ENCODE measurements around the gene SPATA2L.
"Not testable (repeated sequence)": the region's sequence is repeated elsewhere in the genome, so short reads cannot be mapped to it uniquely, and the experiment has no call there.

The SPATA2L gene

DNA sequence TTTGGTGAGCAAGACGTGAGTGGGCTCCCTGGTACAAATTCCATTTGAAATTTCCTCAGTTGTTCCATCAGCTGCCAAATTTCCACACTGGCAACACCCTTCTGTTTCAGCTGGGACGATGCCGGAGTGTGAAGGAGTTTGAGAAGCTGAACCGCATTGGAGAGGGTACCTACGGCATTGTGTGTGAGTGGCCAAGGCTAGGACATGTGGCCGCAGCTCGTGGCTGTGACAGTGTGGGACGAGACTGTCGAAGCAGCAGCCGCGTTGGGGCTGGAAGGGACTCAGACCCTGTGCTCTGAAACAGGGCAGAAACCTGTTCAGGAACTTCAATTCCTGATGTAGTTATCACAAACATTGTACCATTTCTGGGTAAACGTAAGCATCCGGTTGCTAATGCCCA lies 12.4 kb downstream of the SPATA2L start:
- DNase-seq, result no peak

DNA sequence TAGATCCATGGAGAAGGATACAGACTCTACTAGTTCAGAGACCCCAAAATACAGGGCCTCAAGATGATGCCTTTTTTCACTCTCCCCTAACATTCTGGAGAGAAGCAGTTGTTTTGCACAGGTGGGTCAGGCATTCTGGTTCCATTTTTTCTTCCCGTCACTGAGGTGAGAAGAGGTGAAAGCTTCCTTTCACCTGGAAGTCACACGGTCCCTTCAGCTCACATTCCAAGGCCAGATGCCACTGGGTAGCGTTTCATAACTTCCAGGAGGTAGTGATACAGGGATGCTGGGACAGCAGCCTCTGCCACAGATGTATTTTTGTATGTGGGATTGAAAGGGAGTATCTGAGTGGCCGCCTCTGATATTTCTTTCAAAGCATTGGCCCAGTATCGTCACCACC lies 13.1 kb downstream of the SPATA2L start:
- DNase-seq, result no peak

DNA sequence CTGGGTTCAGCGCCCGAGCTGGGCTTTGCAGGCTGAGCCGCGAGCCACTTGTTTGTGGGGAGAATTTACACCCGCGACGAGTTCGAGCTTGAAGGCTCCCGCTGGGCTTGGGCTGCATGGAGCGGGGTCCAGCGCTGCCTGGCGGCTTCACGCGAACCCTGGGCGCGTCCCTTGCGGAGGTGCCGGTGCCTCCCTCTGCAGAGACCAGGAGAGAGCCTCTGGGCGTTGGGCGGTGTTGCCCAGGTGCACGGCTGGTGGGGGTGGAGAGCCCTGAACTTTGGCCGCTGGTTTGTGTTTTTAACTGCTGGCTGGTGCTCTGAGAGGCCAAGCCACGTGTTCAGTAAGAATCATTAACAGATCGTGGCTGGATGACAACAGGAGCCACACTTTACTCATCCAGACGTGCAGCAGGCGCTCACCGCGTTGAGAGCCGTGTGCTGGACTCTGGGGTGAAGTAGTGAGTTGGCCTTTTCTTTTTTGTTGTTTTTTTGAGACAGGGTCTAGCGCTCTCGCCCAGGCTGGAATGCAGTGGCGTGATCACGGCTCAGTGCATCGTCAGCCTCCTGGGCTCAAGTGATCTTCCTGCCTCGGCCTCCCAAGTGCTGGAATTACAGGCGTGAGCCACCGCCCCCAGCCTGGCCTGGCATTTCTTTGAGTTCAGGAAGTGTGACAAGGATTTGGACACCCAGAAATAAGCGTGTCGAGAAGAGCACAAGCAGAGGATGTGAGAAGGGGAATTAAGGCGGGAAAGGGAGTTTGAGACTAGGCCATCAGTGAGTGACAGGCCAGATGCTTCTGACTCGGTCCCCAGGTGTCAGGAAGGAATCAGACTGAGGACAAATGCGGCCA lies 14.2 kb downstream of the SPATA2L start:
- DNase-seq, result no peak

DNA sequence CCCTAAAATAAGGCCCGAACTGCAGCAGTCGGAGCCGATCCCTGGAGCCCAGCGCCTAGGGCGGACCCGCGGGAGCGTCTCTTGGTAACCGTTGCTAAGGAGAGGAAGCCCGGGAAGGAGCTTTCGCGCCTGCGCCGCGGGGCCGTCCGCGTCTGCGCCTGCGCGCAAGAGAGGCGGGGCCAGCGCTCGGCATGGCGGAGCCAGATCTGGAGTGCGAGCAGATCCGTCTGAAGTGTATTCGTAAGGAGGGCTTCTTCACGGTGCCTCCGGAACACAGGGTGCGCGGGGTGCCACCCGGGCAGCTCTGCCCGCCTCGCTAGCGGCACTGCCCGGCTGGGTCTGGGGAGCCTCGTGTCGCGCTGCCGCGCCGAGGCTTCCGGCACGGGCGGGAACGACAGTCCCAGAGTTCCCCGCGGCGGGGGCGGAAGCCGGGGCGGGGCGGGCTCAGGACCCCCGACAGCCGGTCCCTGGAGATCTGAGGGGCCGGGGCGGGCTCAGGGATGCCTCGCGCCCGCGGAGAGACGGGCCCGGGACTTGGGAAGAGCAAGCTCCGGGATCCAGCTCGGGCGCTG lies 14.9 kb downstream of the SPATA2L start, which contains the start of gene CDK10:
CDK10 (plus strand) TSS at position 170 of the 572 bp plus-strand sequence; CDS start at position 192, 22 bp downstream.
- DNase-seq, result peak; percentile 31

DNA sequence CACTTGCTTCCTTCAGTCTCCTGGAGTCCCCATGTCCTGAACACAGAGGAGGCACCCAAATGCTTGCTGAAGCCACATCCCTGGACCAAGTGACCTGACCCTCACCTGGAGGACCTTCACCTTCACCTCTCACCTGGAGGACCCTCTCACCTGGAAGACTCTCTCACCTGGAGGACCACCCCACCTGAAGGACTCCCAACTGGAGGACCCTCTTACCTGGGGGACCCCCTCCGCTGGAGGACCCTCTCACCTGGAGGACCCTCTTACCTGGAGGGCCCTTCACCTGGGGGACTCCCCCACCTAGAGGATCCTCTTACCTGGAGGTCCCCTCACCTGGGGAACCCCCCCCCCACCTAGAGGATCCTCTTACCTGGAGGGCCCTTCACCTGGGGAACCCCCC lies 15.6 kb downstream of the SPATA2L start:
- no peak for DNase-seq

DNA sequence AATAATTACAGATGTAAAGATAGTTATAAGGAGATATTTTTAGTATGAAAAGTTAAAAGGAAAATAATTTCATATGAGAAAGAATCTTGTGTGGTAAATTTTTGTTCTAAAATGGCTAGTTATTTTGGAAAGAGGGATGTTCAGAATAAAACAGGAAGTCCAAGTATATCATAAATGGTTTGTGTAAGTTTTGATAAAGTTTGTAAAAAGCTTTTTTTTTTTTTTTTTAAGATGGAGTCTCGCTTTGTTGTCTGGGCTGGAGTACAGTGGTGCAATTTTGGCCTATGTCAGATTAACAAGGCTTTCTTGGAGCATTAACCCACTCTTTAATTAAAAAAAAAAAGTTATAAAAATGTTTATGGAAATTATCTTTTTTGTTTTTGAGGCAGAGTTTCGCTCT lies 23.2 kb downstream of the SPATA2L start:
- DNase-seq, result no peak

DNA sequence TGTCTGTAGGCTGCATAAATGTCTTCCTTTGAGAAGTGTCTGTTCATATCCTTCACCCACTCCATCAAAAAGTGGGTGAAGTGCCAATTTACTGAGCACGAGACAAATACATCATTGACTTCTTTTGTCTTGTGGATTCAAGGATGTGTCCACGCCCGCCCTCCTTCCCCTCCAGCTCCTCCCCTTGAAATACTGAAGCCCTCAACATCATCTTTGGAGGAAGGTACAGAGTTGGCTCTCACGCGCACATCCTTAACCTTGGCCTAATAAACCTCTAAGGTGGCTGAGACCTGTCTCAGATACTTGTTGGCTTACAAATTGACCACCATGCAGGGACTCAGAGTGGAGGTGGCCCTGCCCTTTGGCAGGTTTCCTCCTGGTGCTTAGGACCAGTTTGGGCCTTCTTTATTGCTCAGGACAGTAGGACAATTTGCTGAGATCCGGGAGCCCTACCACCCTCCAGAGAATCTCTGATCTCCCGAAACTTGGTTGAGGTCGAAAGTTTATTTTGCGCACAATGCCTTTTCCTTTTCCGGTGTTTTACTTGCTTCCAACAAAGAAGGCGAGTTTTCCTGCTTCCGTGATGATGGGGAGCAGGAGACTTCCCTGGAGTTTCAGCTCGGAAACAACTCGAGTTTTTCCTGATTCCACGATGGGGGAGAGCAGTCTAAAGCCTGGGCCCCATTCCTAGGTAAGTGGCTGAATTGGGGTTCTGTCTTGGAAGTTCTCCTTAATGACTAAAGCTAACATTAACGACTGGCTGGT lies 29.1 kb downstream of the SPATA2L start:
- no peak for DNase-seq

DNA sequence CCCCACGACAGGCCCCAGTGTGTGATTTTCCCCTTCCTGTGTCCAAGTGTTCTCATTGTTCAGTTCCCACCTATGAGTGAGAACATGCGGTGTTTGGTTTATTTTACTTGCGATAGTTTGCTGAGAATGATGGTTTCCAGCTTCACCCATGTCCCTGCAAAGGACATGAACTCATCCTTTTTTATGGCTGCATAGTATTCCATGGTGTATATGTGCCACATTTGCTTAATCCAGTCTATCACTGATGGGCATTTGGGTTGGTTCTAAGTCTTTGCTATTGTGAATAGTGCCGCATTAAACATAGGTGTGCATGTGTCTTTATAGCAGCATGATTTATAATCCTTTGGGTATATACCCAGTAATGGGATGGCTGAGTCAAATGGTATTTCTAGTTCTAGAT lies 29.9 kb downstream of the SPATA2L start:
- DNase-seq, result not testable (repeated sequence)

DNA sequence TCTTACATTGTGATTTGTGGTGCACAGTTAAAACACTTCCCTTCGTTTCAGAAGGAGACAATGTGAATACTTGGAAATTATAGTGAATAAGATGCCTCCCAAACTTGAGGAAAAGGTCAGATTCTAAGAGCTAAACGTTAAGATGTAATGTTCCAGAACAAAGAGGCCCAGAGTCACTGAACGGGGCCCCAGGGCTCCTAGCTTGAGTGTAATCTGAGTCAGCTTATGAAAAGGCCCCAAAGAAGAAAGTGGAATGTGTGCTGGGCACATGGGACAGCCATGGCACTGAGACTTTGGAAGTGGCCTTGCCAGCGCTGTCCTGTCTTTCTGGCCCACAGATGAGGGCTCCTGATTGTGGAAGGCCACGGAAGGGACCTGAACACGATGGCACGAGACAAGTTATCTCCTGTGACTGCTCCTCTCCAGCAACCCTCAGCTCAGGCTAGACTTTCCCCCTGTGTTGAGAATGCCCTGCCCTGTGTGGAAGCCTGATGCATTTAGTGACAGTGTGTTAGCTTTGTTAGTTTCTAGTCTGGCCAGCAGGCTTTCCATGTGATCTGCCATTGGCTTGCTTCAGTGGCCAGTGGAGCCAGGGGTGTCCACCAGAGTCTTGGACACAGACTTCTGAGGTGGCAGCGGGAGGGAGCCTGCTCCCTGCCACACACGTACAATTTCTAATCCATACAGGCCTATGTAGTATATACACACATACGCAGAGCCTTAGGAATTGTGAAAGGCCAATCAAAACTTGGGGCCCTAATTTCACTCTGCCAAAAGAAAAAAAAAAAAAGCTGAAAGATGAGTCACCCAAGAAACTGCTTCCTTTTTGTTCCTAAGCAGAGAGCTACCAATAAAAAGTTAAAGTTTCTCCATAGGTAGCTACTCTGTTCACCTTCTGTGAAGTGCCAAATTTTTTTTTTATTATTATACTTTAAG lies 30.7 kb downstream of the SPATA2L start:
- no peak for DNase-seq

DNA sequence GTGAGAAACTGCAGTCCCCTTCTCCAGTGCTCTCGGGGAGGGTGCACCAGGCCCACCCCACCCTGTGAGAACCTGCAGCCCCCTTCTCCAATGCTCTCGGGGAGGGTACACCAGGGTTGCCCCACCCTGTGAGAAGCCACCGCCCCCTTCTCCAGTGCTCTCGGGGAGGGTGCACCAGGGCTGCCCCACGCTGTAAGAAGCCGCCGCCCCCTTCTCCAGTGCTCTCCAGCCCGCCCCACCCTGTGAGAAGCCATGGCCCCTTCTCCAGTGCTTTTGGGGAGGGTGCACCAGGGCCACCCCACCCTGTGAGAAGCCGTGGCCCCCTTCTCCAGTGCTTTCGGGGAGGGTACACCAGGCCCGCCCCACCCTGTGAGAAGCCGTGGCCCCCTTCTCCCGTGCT lies 31.8 kb downstream of the SPATA2L start:
- DNase-seq, result no peak

DNA sequence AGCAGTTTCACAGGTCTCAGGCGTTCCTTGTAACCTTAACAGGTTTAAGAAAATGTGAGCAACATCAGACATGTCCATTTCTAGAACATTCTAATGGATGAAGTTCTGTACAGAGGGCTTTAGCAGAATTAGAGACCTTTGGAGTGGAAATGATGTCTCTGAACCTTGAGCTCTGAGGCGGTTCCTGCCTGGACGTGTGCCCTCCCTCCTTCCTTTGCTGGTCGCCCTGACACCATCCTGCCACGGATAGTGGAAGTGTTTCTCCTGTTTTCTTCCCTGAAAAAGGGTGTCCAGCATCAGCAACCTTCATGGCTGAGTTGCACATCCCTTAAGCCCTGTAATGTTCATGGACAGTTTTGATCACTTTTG lies 32.7 kb downstream of the SPATA2L start:
- no peak for DNase-seq

DNA sequence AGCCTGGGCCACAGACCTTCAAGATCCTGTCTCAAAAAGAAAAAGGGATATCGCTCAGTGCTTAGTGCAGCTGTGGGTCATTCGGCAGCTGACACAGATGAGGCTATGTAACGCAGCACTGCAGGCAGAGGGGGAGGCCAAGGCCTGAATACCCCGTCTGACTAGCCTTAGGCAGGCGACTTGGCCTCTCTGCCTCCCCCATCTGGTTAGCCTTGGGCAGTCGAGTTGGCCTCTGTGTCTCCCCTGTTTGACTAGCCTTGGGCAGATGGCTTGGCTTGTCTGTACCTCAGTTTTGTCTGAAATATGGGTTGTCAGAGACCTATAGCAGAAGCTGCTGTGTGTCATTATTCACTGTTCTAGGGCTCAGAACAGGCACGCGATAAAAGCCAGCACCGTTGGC lies 33.9 kb downstream of the SPATA2L start:
- DNase-seq, result no peak

DNA sequence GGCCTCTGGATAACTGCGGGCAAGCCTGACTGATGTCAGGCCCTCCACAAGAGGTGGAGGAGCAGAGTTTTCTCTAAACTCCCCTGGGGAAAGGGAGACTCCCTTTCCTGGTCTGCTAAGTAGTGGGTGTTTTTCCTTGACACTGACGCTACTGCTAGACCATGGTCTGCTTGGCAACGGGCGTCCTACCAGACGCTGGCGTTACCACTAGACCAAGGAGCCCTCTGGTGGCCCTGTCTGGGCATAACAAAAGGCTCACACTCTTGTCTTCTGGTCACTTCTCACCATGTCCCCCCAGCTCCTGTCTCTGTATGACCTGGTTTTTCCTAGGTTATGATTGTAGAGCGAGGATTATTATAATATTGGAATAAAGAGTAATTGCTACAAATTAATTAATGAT lies 34.5 kb downstream of the SPATA2L start:
- DNase-seq, result not testable (repeated sequence)

DNA sequence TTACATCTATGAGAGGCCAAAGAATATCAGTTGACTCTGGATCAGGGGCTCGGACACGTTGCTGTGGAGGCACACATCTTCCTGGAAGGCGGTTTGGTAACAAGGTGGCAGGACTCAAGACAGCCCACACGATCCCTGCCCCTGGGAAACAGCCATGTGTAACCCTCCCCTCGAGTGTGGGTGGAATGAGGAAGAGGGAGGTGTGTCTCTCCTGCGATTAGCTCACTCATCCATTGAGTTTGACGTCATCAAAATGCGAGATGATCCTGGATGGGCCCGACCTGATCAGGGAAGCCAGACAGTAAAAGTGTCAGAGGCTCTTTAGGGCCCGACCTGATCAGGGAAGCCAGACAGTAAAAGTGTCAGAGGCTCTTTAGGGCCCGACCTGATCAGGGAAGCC lies 37.3 kb downstream of the SPATA2L start:
- not testable (repeated sequence) for DNase-seq

DNA sequence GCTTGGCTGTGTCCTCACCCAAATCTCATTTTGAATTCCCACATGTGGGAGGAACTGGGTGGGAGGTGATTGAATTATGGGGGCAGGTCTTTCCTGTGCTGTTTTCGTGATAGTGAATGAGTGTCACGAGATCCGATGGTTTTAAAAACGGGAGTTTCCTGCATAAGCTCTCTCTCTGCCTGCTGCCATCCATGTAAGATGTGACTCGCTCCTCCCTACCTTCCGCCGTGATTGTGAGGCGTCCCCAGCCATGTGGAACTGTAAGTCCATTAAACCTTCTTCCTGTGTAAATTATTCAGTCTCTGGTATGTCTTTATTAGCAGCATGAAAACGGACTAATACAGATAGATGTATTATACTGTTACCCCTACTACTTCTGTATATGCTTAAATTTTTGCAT lies 40.3 kb downstream of the SPATA2L start:
- no peak for DNase-seq

DNA sequence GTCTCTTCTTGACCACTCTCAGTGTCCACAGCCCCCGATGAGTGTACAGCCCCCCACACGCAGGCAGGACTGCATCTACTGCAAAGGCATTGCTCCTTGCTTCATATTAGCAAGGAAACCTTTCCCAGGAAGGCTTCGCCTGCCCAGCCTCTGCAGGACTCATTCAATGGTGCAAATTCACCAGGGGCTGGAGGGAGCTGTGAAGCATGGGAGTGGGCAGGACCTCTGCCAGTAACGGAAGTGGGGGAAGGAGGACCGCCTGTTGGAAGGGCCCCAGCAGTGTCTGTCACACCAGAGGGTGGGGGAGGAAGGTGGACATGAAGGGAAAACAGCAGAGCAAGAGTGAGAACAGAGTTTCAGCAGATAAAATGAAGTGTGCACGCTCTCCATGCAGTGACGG lies 41.4 kb downstream of the SPATA2L start:
- no peak for DNase-seq

DNA sequence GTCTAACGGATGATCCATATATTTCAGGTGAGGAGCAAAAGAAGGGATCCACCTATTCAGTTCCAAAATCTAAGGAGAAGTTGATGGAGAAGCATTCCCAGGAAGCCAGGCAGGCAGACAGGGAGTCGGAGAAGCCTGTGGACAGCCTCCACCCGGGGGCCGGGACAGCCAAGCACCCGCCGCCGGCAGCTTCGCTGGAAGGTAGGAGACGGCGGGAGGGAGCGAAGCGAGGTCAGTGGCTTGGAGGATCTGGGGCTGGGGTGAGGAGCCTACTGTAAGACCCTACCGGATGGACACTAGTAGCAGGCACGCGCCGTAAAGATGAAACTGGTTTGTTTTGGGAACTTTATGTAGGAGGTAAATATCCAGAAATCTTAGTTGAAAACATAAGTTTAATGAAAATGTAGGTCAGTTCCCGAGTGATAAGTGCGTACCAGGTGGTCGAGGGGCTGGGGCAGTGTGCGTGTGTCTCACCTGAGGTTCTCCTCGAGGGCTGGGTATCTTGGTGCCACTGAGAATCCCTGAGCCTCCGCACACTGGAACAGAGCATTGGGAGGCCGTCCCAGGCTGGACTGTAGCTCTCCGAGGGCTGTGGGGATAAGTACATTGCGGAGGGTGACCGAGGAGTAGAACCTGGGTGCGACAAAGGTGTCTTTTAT lies 43.2 kb downstream of the SPATA2L start:
- no peak for DNase-seq

DNA sequence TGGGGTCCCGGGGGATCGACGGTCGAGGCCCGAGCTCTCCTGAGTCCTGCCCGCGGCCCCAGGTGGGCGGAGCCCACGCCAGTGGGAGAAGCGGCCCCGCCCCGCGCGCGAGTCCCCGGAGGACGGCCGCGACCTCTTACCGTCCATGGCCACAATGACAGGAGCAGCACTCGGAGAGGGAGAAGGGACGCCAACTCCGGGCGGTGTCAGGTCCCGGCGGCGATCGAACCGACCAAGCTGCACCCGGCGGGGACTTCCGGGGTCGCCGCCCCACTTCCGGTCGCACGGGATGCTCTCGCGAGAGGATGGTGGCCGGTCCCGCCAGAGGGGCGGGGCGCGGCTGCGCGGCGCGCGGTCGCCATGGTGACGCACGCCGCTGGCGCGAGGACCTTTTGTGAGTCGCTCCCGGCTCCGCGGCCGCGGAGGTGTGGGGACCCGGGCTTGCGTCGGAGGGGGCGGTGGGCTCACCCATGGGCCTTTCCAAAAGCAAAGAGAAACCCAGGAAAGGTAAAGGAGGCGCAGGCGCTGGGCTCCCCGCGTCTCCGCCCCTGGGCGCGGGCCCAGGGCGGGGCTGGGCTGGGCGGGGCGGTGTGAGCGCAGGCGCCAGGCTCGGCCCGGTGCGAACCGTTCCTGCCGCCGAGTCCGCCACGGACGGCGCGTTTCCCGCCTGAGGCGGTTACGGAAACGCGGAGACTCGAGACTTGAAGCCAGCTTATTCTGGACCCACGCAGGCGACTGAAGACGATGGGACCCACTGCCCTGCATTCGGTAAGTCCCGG lies 43.9 kb downstream of the SPATA2L start, which contains the start of the genes CHMP1A and SPATA33:
CHMP1A (minus strand) TSS at position 267 of the 779 bp plus-strand sequence; CDS start at position 147, 120 bp downstream.
SPATA33 (plus strand) TSS at position 395 of the 779 bp plus-strand sequence; CDS start at position 471, 76 bp downstream.
- peak; percentile 17 for DNase-seq

DNA sequence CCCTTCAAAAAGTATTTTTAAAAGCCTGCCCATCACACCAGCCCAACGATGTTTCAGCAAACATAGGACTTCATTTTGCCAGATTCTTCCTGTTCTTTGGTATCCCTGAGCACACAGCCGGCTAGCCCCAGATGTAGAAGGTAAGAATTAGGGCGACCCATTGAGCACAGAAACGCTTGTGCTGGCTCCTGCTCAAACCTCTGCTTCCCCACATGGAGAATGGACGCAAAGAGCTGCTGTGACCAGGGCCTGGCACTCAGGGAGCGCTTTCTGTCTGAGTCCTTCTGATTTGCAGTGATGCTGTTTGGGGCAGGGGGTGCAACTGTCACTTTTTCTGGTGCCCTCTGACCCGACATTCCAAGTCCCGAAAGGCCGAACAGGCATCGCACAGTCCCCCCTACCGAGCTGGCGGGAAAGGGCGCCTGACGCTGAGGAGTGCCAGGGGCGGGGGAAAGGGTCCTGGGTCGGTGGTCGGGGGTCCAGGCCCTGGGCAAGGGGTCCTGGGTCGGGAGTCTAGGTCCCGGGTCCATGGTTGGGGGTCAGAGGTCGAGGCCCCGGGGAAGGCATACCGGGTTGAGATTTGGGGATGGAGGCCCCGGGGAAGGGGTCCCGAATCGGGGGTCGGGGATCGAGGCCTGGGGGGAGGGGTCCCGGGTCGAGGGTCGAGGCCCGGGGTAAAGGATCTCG lies 44.9 kb downstream of the SPATA2L start:
- DNase-seq, result no peak

DNA sequence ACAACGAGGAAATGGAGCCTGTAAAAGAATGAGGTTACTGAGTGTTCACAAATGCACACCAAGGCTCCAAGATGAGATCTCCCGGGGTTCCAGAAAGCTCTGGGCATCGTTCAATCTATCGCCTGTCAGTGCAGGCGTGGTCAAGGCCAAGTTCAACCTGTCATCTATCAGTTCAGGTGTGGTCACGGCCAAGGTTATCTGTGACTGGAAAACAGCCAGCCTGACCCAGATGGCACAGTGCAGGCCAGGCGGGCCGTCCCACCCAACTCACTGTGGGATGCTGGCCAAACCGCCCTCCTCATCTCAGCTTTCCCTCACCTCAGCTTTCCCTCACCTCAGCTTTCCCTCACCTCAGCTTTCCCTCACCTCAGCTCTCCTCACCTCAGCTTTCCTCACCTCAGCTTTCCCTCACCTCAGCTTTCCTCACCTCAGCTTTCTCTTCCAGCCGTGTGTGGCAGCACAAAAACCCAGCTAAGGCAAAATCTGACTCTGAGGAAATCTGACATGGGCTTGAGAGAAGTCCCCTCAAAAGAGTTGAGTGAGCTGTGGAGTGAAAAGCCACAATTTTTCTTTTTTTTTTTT lies 46.4 kb downstream of the SPATA2L start:
- DNase-seq, result no peak

Data from NCI-H2029 treated with DMSO at 0.1 percent for 48 hours (cell line).